Stimulated activated CD8-positive, alpha-beta memory T cell treated with anti-CD3 and anti-CD28 coated beads, Interleukin-2, amount 100 ng/mL, for 48 hours (primary cell): ENCODE measurements around the gene FGL2.
"Not testable (repeated sequence)": the region's sequence is repeated elsewhere in the genome, so short reads cannot be mapped to it uniquely, and the experiment has no call there.

Source experiments
- DNase-seq, 2 donors: peaks; one replicate each; pipeline ENCODE4 v3.0.0-alpha.2; 2020; ENCODE audit warnings: low read depth in 2 of 2

Gene FGL2

GRCh38 chr7:77157034-77157433 is 42.6 kb downstream of the FGL2 start:
- DNase-seq = not testable (repeated sequence)

GRCh38 chr7:77155601-77156377 is 43.8 kb downstream of the FGL2 start:
- DNase-seq = not testable (repeated sequence)

- DNase-seq = not testable (repeated sequence)
These were observed 44.6 kb downstream of the FGL2 start for GRCh38 chr7:77154917-77155464.

- not testable (repeated sequence) for DNase-seq
These were observed 47.4 kb downstream of the FGL2 start for GRCh38 chr7:77152232-77152631.
